PC-9 (cell line): ENCODE results near the gene IQCM. TPM values are rescaled to one million over a fixed set of nuclear protein-coding genes. Genes with fewer than 3 reads are reported as not detected.

Experiments
- BruUV-seq: library from RNA; stranded (reverse); fragments of 400-500 nt; replicated peaks from 2 replicates; lab custom pipeline; 2021; lab: Mats Ljungman, UMichigan
- CTCF ChIA-PET: fragments of 300-600 bp; sonication (Branson Sonifier 250); formaldehyde crosslinking; loops from one replicate; lab custom pipeline; 2022; ENCODE audit warnings: antibody characterized with exemption; lab: Charles Lee
- POLR2A ChIA-PET: fragments of 300-600 bp; sonication (Branson Sonifier 250); formaldehyde crosslinking; loops from one replicate; lab custom pipeline; 2022; ENCODE audit warnings: antibody characterized with exemption; ENCODE audit not compliant: unreplicated experiment; lab: Charles Lee
- DNase-seq, 2 experiments: peaks; one replicate each; pipeline versions ENCODE4 v3.0.0 to v3.0.0-alpha.2; 2015 to 2022; ENCODE audit warnings: mixed read lengths in 1 of 2
- H2AFZ ChIP-seq: fragments of 200-600 bp; sonication (generic); 2 replicates; pipeline ENCODE4 v1.8.1; 2017; ENCODE audit warnings: antibody characterized with exemption
- H3F3A ChIP-seq: fragments of 200-600 bp; sonication (generic); 2 replicates; pipeline ENCODE4 v1.8.1; 2017; ENCODE audit warnings: antibody characterized with exemption, mild to moderate bottlenecking, low read depth; ENCODE audit not compliant: insufficient read depth
- H3K27ac ChIP-seq: fragments of 200-600 bp; sonication (generic); 2 replicates; pipeline ENCODE4 v1.6.1; 2016; ENCODE audit warnings: mixed run types
- H3K27me3 ChIP-seq: fragments of 200-600 bp; sonication (generic); 2 replicates; pipeline ENCODE4 v1.6.1; 2016; ENCODE audit warnings: low read depth, mixed run types; ENCODE audit not compliant: insufficient read depth
- H3K36me3 ChIP-seq: fragments of 200-600 bp; sonication (generic); 2 replicates; pipeline ENCODE4 v1.6.1; 2016; ENCODE audit warnings: low read depth, mixed run types
- H3K4me1 ChIP-seq: fragments of 200-600 bp; sonication (generic); replicated peaks from 2 replicates; pipeline ENCODE4 v1.6.1; 2016; ENCODE audit warnings: mixed run types; ENCODE audit not compliant: insufficient read depth
- H3K4me2 ChIP-seq: fragments of 200-600 bp; sonication (generic); 2 replicates; pipeline ENCODE4 v1.6.1; 2017; ENCODE audit warnings: mixed run types
- H3K4me3 ChIP-seq: fragments of 200-600 bp; sonication (generic); 2 replicates; pipeline ENCODE4 v1.6.1; 2016; ENCODE audit warnings: mixed run types
- H3K79me2 ChIP-seq: fragments of 200-600 bp; sonication (generic); 2 replicates; pipeline ENCODE4 v1.6.1; 2017; ENCODE audit warnings: low read depth, mixed run types
- H3K9me2 ChIP-seq: fragments of 200-600 bp; sonication (generic); 2 replicates; pipeline ENCODE4 v1.8.1; 2017; ENCODE audit warnings: mild to moderate bottlenecking; ENCODE audit not compliant: insufficient read depth
- H3K9me3 ChIP-seq: fragments of 200-600 bp; sonication (generic); 2 replicates; pipeline ENCODE4 v1.8.1; 2016; ENCODE audit warnings: low read depth; ENCODE audit not compliant: insufficient read depth
- H4K20me1 ChIP-seq: fragments of 200-600 bp; sonication (generic); 2 replicates; pipeline ENCODE4 v1.8.1; 2017; ENCODE audit not compliant: insufficient read depth
- EZH2 ChIP-seq: fragments of 200-600 bp; sonication (generic); IDR thresholded peaks from 2 replicates; pipeline ENCODE4 v1.8.0; 2017; ENCODE audit warnings: antibody characterized with exemption, low read depth
- intact Hi-C: fragments of 100-400 bp; cut with micrococcal nuclease; formaldehyde crosslinking; loops from one replicate; pipeline ENCODE4 v1.10.0; 2022; ENCODE audit not compliant: unreplicated experiment
- total RNA-seq: library from RNA; stranded (reverse); gene quantifications from 2 replicates; pipeline ENCODE4 v1.2.3, GENCODE V29; 2021
- TF ChIP-seq, protein P1 (sequence below): fragments of 200-600 bp; sonication (generic); conservative IDR thresholded peaks from 2 replicates; pipeline ENCODE4 v1.6.1; 2017; ENCODE audit warnings: mixed run types, antibody characterized with exemption, mild to moderate bottlenecking, moderate library complexity

Gene IQCM
- total RNA-seq, 1 experiment from 2014 or later = not detected

DNA sequence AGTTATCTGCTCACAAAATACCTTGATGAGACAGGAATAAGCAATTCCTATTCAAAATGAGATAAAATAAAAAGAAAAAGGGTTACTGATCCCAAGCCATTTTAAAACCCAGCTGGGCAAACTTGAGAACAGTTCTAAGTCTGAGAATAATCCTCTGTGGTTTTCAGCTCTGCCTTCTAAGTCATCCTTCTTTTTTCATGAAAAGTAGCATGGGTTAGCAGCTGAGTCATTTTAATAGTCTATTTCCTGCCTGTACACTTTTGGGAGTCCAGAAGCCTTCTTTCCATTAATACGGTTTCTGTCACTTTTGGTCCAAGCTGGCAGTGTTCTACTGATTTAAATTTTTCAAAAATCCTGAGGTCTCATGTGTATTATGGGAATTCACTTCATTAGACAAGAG is 374.3 kb downstream of the IQCM start:
- CTCF ChIA-PET = no interaction called here
- no peak for DNase-seq

GRCh38 chr4:149426461-149426860 is 389.2 kb downstream of the IQCM start:
- no peaks in the 10 kb centered on the region for H3K9me3 ChIP-seq
- CTCF ChIA-PET = no interaction called here
- no peaks in the 10 kb centered on the region for H3K9me2 ChIP-seq
- BruUV-seq = no TSS peak
- H3K36me3 ChIP-seq = no peaks in the 10 kb centered on the region
- TF ChIP-seq EZH2 = no peak
- H3K27me3 ChIP-seq = no peaks in the 10 kb centered on the region
- H2AFZ ChIP-seq = no peak overlapping the region
- no peaks in the 10 kb centered on the region for H3K79me2 ChIP-seq
- H3K4me1 ChIP-seq = no peaks in the 10 kb centered on the region
- DNase-seq = no peak
- H3F3A ChIP-seq = no peaks in the 10 kb centered on the region
- H3K4me2 ChIP-seq = no peak overlapping the region
- no peaks in the 10 kb centered on the region for H4K20me1 ChIP-seq
- POLR2A ChIA-PET = no interaction called here
- intact Hi-C loops = no loop called here
- no peak overlapping the region for H3K27ac ChIP-seq
- H3K4me3 ChIP-seq = no peak overlapping the region

More for the DNA sequence above, 374.3 kb downstream of the IQCM start:
- H3K4me3 ChIP-seq = no peak overlapping the region
- intact Hi-C loops = no loop called here
- H3F3A ChIP-seq = no peaks in the 10 kb centered on the region
- H3K9me3 ChIP-seq = no peaks in the 10 kb centered on the region; the same call in 1 of the 2 replicates
- H3K27me3 ChIP-seq = no peaks in the 10 kb centered on the region
- H3K4me2 ChIP-seq = no peak overlapping the region
- H3K9me2 ChIP-seq = no peaks in the 10 kb centered on the region
- no peaks in the 10 kb centered on the region for H4K20me1 ChIP-seq
- H3K79me2 ChIP-seq = no peaks in the 10 kb centered on the region
- TF ChIP-seq EZH2 = no peak
- TF ChIP-seq, protein P1, sequence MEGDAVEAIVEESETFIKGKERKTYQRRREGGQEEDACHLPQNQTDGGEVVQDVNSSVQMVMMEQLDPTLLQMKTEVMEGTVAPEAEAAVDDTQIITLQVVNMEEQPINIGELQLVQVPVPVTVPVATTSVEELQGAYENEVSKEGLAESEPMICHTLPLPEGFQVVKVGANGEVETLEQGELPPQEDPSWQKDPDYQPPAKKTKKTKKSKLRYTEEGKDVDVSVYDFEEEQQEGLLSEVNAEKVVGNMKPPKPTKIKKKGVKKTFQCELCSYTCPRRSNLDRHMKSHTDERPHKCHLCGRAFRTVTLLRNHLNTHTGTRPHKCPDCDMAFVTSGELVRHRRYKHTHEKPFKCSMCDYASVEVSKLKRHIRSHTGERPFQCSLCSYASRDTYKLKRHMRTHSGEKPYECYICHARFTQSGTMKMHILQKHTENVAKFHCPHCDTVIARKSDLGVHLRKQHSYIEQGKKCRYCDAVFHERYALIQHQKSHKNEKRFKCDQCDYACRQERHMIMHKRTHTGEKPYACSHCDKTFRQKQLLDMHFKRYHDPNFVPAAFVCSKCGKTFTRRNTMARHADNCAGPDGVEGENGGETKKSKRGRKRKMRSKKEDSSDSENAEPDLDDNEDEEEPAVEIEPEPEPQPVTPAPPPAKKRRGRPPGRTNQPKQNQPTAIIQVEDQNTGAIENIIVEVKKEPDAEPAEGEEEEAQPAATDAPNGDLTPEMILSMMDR = no peak
- no peaks in the 10 kb centered on the region for H3K4me1 ChIP-seq
- POLR2A ChIA-PET = no interaction called here
- no TSS peak for BruUV-seq
- H3K36me3 ChIP-seq = no peaks in the 10 kb centered on the region
- H2AFZ ChIP-seq = no peak overlapping the region
- H3K27ac ChIP-seq = no peak overlapping the region

GRCh38 chr4:149409555-149409962 is 406.1 kb downstream of the IQCM start:
- H3F3A ChIP-seq = no peaks in the 10 kb centered on the region
- H3K4me3 ChIP-seq = no peak overlapping the region
- H4K20me1 ChIP-seq = no peaks in the 10 kb centered on the region
- intact Hi-C loops = no loop called here
- POLR2A ChIA-PET = no interaction called here
- no peaks in the 10 kb centered on the region for H3K36me3 ChIP-seq
- H2AFZ ChIP-seq = no peak overlapping the region
- H3K4me2 ChIP-seq = no peak overlapping the region
- TF ChIP-seq EZH2 = no peak
- TF ChIP-seq, protein P1 = no peak
- H3K79me2 ChIP-seq = no peaks in the 10 kb centered on the region
- BruUV-seq = no TSS peak
- H3K4me1 ChIP-seq = no peaks in the 10 kb centered on the region
- H3K27me3 ChIP-seq = no peaks in the 10 kb centered on the region
- CTCF ChIA-PET = interaction anchor here (0.5 kb wide), 1 partner anchor 111 kb away, joined by 6 read pairs; no protein-coding TSS in a partner anchor
- no peaks in the 10 kb centered on the region for H3K9me3 ChIP-seq
- no peak overlapping the region for H3K27ac ChIP-seq
- H3K9me2 ChIP-seq = no peaks in the 10 kb centered on the region
- peak in 1 of 2 experiments; percentile 1 for DNase-seq

- Histone ChIP-seq H3K4me3 (no peak overlapping the region), H2AFZ (no peak overlapping the region)
These were observed 406.5 kb downstream of the IQCM start for GRCh38 chr4:149409146-149409545.

More at GRCh38 chr4:149409146-149409545, 406.5 kb downstream of the IQCM start:
- Histone ChIP-seq H3K4me2 (no peak overlapping the region), H3K36me3 (no peaks in the 10 kb centered on the region), H3F3A (no peaks in the 10 kb centered on the region), H4K20me1 (no peaks in the 10 kb centered on the region), H3K79me2 (no peaks in the 10 kb centered on the region), H3K9me3 (no peaks in the 10 kb centered on the region), H3K27me3 (no peaks in the 10 kb centered on the region), H3K27ac (no peak overlapping the region), H3K9me2 (no peaks in the 10 kb centered on the region), H3K4me1 (no peaks in the 10 kb centered on the region)
- POLR2A ChIA-PET = no interaction called here
- BruUV-seq = no TSS peak
- intact Hi-C loops = no loop called here
- peak in 1 of 2 experiments; percentile 63 for DNase-seq
- TF ChIP-seq, protein P1 = no peak
- no peak for TF ChIP-seq EZH2
- CTCF ChIA-PET = interaction anchor here (0.5 kb wide), 1 partner anchor 111 kb away, joined by 6 read pairs; no protein-coding TSS in a partner anchor
